Sigmoid colon (tissue), 4 donors: Measurements from ENCODE around the gene ZXDC.

Experiments used
- POLR2A ChIP-seq, 2 donors: fragments of 450-650 bp; IDR thresholded peaks; one replicate each; pipeline ENCODE4 v1.6.1; 2016; ENCODE audit warnings: antibody characterized with exemption in 2 of 2, mild to moderate bottlenecking in 2 of 2, moderate library complexity in 2 of 2
- POLR2AphosphoS5 ChIP-seq, 4 donors: sonication (generic); formaldehyde crosslinking; IDR thresholded peaks; one replicate each; pipeline ENCODE4 v1.6.1; 2017; ENCODE audit warnings: antibody characterized with exemption in 4 of 4
- TF ChIP-seq, protein P1 (sequence below), 4 experiments: fragments of 450-650 bp in 3 of 4; fragments of 200-600 bp in 1 of 4; IDR thresholded peaks; one replicate each; pipeline ENCODE4 v1.5.1; 2016 to 2019; ENCODE audit warnings: antibody characterized with exemption in 4 of 4, mild to moderate bottlenecking in 3 of 4, moderate library complexity in 2 of 4

DNA sequence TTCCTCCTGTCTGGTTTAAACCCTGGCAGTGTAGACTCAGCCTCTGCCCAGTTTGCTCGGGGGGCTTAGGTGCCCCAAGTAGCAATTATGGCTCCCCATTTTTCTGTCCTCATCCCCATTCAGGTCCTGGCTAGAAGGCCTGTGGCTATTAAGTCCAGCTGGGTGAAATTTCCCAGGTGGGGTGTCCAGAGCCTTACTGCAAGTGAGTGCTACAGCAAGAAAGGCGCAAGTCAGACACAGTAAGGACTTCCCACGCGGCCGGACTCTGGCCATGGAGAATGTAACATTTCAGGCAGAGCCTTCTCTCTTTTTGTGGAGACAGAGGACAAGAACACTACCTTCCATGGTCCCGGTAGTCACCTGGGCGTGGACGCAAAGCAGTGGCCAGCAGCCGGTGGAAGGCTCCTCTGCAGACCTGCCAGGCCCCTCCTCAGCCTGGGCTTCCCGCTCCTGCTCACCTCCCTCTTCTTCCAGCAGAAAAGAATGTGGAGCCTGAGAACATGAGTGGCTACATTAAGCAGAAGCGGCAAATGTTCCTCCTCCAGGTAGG, 57.6 kb downstream of the ZXDC start:
- TF ChIP-seq, protein P1, sequence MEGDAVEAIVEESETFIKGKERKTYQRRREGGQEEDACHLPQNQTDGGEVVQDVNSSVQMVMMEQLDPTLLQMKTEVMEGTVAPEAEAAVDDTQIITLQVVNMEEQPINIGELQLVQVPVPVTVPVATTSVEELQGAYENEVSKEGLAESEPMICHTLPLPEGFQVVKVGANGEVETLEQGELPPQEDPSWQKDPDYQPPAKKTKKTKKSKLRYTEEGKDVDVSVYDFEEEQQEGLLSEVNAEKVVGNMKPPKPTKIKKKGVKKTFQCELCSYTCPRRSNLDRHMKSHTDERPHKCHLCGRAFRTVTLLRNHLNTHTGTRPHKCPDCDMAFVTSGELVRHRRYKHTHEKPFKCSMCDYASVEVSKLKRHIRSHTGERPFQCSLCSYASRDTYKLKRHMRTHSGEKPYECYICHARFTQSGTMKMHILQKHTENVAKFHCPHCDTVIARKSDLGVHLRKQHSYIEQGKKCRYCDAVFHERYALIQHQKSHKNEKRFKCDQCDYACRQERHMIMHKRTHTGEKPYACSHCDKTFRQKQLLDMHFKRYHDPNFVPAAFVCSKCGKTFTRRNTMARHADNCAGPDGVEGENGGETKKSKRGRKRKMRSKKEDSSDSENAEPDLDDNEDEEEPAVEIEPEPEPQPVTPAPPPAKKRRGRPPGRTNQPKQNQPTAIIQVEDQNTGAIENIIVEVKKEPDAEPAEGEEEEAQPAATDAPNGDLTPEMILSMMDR (IDR thresholded peaks at IDR 0.05) = no peak
- no peak for TF ChIP-seq POLR2AphosphoS5 (IDR thresholded peaks at IDR 0.05)
- no peak for TF ChIP-seq POLR2A (IDR thresholded peaks at IDR 0.05)
